Adrenal gland (tissue), 12 donors: ENCODE data around the gene LGALS9C. TPM values are rescaled to one million over a fixed set of nuclear protein-coding genes. Genes with fewer than 3 reads are reported as not detected.
"Not testable (repeated sequence)": the region's sequence is repeated elsewhere in the genome, so short reads cannot be mapped to it uniquely, and the experiment has no call there.

Source experiments
- DNase-seq, 7 donors: peaks; one replicate each; pipeline ENCODE4 v3.0.0-alpha.2; 2019 to 2020
- H3K27ac ChIP-seq, 5 donors: fragments of 200-600 bp; sonication (generic) in 4 of 5; 1 replicate in 3 of 5; 2 replicates in 2 of 5; pipeline versions ENCODE4 v1.5.1 to v1.8.0; 2016 to 2020; ENCODE audit warnings: mild to moderate bottlenecking in 1 of 5
- H3K27me3 ChIP-seq: fragments of 200-600 bp; 2 replicates; pipeline ENCODE4 v1.8.0; 2021
- H3K36me3 ChIP-seq, 2 donors: fragments of 200-600 bp; replicated peaks in 1 of 2; 1 replicate in 1 of 2; 2 replicates in 1 of 2; pipeline versions ENCODE4 v1.5.1 to v1.8.0; 2018 to 2022
- H3K4me1 ChIP-seq, 2 donors: fragments of 200-600 bp; replicated peaks in 1 of 2; 1 replicate in 1 of 2; 2 replicates in 1 of 2; pipeline versions ENCODE4 v1.5.1 to v1.8.0; 2018 to 2021
- H3K4me3 ChIP-seq, 4 donors: fragments of 200-600 bp; sonication (generic) in 3 of 4; one replicate each; pipeline ENCODE4 v1.5.1; 2016 to 2018
- H3K9me3 ChIP-seq, 3 donors: fragments of 200-600 bp; sonication (generic) in 1 of 3; replicated peaks in 1 of 3; 1 replicate in 2 of 3; 2 replicates in 1 of 3; pipeline versions ENCODE4 v1.5.1 to v1.8.0; 2016 to 2021
- CTCF ChIP-seq, 6 experiments: fragments of 450-650 bp in 4 of 6; fragments of 200-600 bp in 2 of 6; sonication (generic) in 1 of 6; IDR thresholded peaks; 1 replicate in 5 of 6; 2 replicates in 1 of 6; pipeline versions ENCODE4 v1.5.1 to v1.8.0; 2016 to 2021; ENCODE audit warnings: antibody characterized with exemption in 6 of 6, mild to moderate bottlenecking in 2 of 6, moderate library complexity in 1 of 6
- WGBS, 4 donors: extraction: QIAGEN DNeasy Blood & Tissue Kit in 2 of 4; methylation state at CpG; one replicate each; pipeline versions ENCODE4 v1.1.5 to v1.1.7; 2013 to 2017; 5-methylcytosine and 5-hydroxymethylcytosine counted together
- intact Hi-C, 2 donors: fragments of 100-400 bp; cut with DNase I; formaldehyde crosslinking; loops; one replicate each; pipeline versions ENCODE4 v1.14.1 to v1.15.0; 2022 to 2023
- polyA plus RNA-seq, 3 donors: library from polyadenylated mRNA; stranded (reverse); fragments of 200-250 nt in 2 of 3; fragments of 350-450 nt in 1 of 3; fragmentation: Illumina TruSeq in 1 of 3; extraction: RNeasy Lipid Tissue Mini Kit (QIAGEN cat#74804) in 1 of 3; gene quantifications; one replicate each; pipeline ENCODE4 v1.2.3, GENCODE V29; 2013 to 2014
- total RNA-seq, 9 donors: library from RNA; depleted of rRNA in 4 of 9; stranded (reverse); fragments of >200 nt in 4 of 9; fragments of 120-200 nt in 1 of 9; fragmentation: NEBNext Ultra II Directional in 1 of 9; extraction: Animal tissue kit (Norgen Biotek cat#: 25700) in 1 of 9; gene quantifications; one replicate each; pipeline versions ENCODE4 v1.1.0 to v1.2.4, GENCODE V29; 2013 to 2023
- donor health status: healthy with polysubstance abuse.
- donor health status: Bipolar disorder and iron deficiency.
- donor health status: DM: yes; HTN: yes; CAD: no.
- donor health status: DM: no; HTN: no; CAD: no.
- donor health status: DM: no; HTN: no; CAD: no.
- donor health status: DM: yes; HTN: yes; CAD: no.

LGALS9C gene
- total and polyA plus RNA-seq, 12 donors, result 0.15 to 0.81 (median 0.33) TPM; not detected in 8

DNA sequence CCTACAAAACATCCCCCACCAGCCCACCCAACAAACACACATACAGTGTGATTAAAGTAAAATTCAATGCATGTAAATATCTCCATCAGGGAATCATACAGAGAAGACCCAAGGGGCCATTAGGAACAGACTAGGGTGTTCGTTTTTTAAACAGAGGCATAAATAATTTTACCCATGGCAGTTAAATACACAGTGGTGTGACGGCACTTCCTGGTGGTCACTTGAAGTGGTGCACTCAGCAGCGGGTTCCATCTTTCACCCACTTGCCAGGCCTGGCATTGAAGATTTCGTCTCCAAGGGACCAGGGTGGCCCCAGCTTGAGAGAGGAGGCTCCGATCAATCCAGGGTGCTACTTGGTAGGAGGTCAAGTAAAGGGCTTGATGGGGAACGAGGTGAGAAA lies 20.5 kb downstream of the LGALS9C start:
- H3K9me3 ChIP-seq, H3K27me3 ChIP-seq, H3K4me3 ChIP-seq, H3K27ac ChIP-seq, H3K36me3 ChIP-seq, H3K4me1 ChIP-seq, intact Hi-C loops, DNase-seq: not testable (repeated sequence)
- peak in 2 of 6 experiments; percentile 7 to 19 for TF ChIP-seq CTCF (IDR thresholded peaks at IDR 0.05)
- 27 to 68% (median 58%) methylated on average over 3 to 6 of the region's 6 CpGs for WGBS, 4 donors

- DNase-seq, H3K27ac ChIP-seq, H3K27me3 ChIP-seq, H3K4me3 ChIP-seq, H3K4me1 ChIP-seq, H3K36me3 ChIP-seq, intact Hi-C loops, H3K9me3 ChIP-seq: not testable (repeated sequence)
- WGBS, 4 donors, result 40 to 64% (median 59%) methylated on average over 1 to 2 of the region's 6 CpGs; no CpG with 5 or more reads in 1 of the 4 donors
These were observed 22.5 kb downstream of the LGALS9C start for GRCh38 chr17:18499100-18499499.

DNA sequence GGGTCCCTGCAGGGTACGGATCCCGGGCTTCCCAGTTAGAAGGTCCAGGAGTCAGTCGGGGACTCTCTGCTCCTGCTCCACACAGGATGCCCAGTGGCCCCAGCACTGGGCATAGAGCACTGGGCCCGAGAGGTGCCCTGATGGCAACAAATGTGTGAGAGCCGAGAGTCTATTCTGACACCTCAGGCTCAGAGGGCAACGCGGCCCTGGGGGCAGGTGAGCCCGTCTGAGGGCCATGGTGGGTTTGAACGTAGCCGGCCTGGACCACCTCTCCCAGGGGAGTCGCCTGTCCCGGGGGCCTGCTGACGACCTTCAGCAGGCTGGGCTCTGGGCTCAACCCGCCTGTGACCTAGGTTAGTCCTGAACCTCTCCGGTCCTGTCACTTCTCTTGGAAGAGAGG lies 23.2 kb downstream of the LGALS9C start:
- H3K4me1 ChIP-seq, DNase-seq, H3K36me3 ChIP-seq, H3K9me3 ChIP-seq, H3K27ac ChIP-seq, intact Hi-C loops, H3K27me3 ChIP-seq, H3K4me3 ChIP-seq: not testable (repeated sequence)
- 65 to 79% methylated on average over 13 to 15 of the region's 15 CpGs; no CpG with 5 or more reads in 2 of the 4 donors for WGBS, 4 donors

GRCh38 chr17:18500281-18500680 lies 23.7 kb downstream of the LGALS9C start:
- H3K4me3 ChIP-seq, H3K36me3 ChIP-seq, DNase-seq, H3K27ac ChIP-seq, H3K27me3 ChIP-seq, H3K9me3 ChIP-seq, intact Hi-C loops, H3K4me1 ChIP-seq: not testable (repeated sequence)
- WGBS, 4 donors, result 73% methylated on average over 2 of the region's 10 CpGs; no CpG with 5 or more reads in 2 of the 4 donors

GRCh38 chr17:18500816-18501215 lies 24.2 kb downstream of the LGALS9C start:
- H3K4me3 ChIP-seq, H3K9me3 ChIP-seq, H3K27ac ChIP-seq, H3K4me1 ChIP-seq, H3K27me3 ChIP-seq, intact Hi-C loops, DNase-seq, H3K36me3 ChIP-seq: not testable (repeated sequence)
- 70 to 78% (median 75%) methylated on average over 8 to 13 of the region's 18 CpGs; no CpG with 5 or more reads in 1 of the 4 donors for WGBS, 4 donors

DNA sequence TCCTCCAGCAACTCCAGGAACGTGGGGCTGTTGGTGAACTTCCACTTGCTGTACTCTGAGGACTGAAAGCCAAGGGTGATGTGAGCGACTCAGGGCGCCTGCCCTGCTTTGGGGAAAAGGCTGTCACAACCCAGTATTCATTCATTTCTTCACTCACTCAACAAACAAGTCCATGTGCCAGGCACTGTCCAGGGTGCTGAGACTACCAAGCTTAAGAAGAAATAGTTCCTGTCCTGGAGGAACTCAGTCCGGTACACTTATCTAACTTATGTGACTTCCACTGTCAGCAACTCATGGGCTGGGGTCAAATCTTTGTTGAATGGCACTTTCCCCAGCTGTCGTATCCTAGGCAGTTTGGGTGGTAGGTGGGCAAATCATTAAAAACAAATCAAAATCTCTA lies 26.6 kb downstream of the LGALS9C start:
- DNase-seq, H3K4me3 ChIP-seq, H3K27ac ChIP-seq, H3K9me3 ChIP-seq, H3K27me3 ChIP-seq, H3K4me1 ChIP-seq, H3K36me3 ChIP-seq, intact Hi-C loops: not testable (repeated sequence)
- WGBS, 4 donors, result 14 to 18% methylated on average over 1 of the region's 5 CpGs; no CpG with 5 or more reads in 2 of the 4 donors

- intact Hi-C loops, H3K27me3 ChIP-seq, H3K9me3 ChIP-seq, H3K4me3 ChIP-seq, H3K4me1 ChIP-seq, DNase-seq, H3K27ac ChIP-seq, H3K36me3 ChIP-seq: not testable (repeated sequence)
- WGBS, 4 donors, result 81 to 88% (median 84%) methylated on average over 1 to 4 of the region's 9 CpGs; no CpG with 5 or more reads in 1 of the 4 donors
These were observed 31.1 kb downstream of the LGALS9C start for GRCh38 chr17:18507729-18508128.

DNA sequence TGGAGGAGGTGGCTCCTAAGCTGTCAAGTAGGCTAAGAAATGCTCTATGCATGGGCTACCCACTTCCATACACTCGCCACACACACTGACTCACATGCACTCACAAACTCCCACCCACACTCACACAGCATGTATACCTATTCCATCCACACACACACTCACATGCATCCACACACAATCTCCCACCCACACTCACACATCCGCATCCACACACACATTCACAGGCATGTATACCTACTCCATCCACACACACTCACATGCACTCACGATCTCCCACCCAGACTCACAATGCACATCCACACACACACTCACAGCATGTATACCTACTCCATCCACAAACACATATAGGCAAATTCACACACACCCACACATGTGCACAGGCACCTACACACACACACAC lies 32.1 kb downstream of the LGALS9C start:
- H3K36me3 ChIP-seq, intact Hi-C loops, H3K4me1 ChIP-seq, H3K27me3 ChIP-seq, H3K4me3 ChIP-seq, H3K27ac ChIP-seq, DNase-seq, H3K9me3 ChIP-seq: not testable (repeated sequence)
- 65 to 95% (median 86%) methylated on average over 3 of the region's 3 CpGs for WGBS, 4 donors

DNA sequence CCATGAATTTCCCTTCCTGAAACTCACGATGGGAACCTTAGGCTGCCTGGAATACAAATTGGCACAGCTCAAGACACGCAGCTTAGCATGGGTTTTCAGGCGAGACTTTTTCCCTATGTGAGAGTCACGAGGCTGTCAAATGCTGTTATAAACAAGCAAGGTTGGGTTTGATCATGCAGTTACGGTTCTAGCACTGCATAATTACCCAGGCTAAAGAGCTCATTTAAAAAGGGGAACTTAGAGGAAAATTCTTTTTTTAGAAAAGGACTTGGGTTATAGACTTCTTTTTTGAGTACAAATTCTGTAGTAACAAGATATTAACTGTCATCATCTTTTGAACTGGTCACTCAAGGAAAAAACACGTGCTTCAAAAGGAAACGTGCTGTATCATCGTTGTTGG lies 44.5 kb downstream of the LGALS9C start:
- 37 to 86% (median 80%) methylated on average over 1 to 4 of the region's 8 CpGs; no CpG with 5 or more reads in 1 of the 4 donors for WGBS, 4 donors
- H3K9me3 ChIP-seq, result not testable (repeated sequence)

GRCh38 chr17:18525015-18525414 lies 48.4 kb downstream of the LGALS9C start:
- WGBS, 4 donors, result 89 to 95% (median 93%) methylated on average over 4 to 7 of the region's 9 CpGs
- H3K27ac ChIP-seq, H3K9me3 ChIP-seq, DNase-seq, H3K27me3 ChIP-seq, H3K4me1 ChIP-seq, H3K36me3 ChIP-seq, H3K4me3 ChIP-seq, intact Hi-C loops: not testable (repeated sequence)

More for the DNA sequence above, 44.5 kb downstream of the LGALS9C start:
- H3K36me3 ChIP-seq, H3K27me3 ChIP-seq, DNase-seq, intact Hi-C loops, H3K4me3 ChIP-seq, H3K4me1 ChIP-seq, H3K27ac ChIP-seq: not testable (repeated sequence)
